BE2C (cell line): ENCODE data around the gene ITGA6.

Source experiments
- DNase-seq: peaks from one replicate; pipeline ENCODE4 v3.0.0-alpha.2; 2020
- H3K27me3 ChIP-seq: fragments of 250-450 bp; sonication (Bioruptor Pico); 2 replicates; pipeline ENCODE4 v1.5.1; 2020; ENCODE audit warnings: mild to moderate bottlenecking
- H3K36me3 ChIP-seq: fragments of 250-450 bp; sonication (Bioruptor Pico); 2 replicates; pipeline ENCODE4 v1.5.1; 2020; ENCODE audit warnings: mild to moderate bottlenecking
- H3K4me1 ChIP-seq: fragments of 250-450 bp; sonication (Bioruptor Pico); 2 replicates; pipeline ENCODE4 v1.5.1; 2020
- H3K4me3 ChIP-seq: 2 replicates; pipeline ENCODE4 v1.5.1; 2011; ENCODE audit warnings: low read depth, low read length
- H3K9me3 ChIP-seq: fragments of 250-450 bp; sonication (Bioruptor Pico); 2 replicates; pipeline ENCODE4 v1.5.1; 2020
- TF ChIP-seq, protein P1 (sequence below): IDR thresholded peaks from 2 replicates; pipeline ENCODE4 v1.5.1; 2012; ENCODE audit warnings: mild to moderate bottlenecking, low read depth, low read length

Gene ITGA6

DNA sequence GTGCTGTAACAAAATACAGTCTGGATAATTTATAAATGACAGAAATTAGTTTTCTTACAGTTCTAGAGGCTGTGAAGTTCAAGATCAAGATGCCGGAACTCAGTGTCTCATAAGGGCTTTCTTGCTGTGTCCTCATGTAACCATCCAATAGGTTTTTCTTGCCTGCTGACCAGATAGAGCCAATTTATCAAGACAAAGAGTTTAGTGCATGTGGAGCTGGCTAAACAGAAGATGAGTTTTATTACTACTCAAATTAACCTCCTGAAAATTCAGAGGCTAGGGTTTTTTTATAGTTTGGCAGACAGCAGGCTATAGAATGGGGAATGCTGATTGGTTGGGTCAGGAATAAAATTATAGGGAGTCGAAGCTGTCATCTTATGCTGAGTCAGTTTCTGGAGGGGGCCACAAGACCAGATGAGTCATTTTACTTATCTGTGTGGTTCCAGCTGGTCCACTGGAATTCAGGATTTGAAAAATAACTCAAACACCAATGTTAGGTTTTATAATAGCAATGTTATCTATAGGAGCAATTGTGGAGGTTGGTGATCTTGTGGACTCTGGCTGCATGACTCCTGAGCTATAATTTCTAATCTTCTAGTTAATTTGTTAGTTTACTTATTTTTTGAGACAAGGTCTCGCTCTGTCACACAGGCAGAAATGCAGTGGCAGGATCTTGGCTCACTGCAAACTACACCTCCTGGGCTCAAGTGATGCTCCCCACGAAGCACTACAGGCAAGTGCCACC, 125.3 kb downstream of the ITGA6 start:
- no peak for DNase-seq
- Histone ChIP-seq H3K27me3 (no peaks in the 10 kb centered on the region), H3K4me1 (no peaks in the 10 kb centered on the region), H3K9me3 (no peaks in the 10 kb centered on the region), H3K4me3 (no peak overlapping the region), H3K36me3 (no peaks in the 10 kb centered on the region)
- TF ChIP-seq, protein P1, sequence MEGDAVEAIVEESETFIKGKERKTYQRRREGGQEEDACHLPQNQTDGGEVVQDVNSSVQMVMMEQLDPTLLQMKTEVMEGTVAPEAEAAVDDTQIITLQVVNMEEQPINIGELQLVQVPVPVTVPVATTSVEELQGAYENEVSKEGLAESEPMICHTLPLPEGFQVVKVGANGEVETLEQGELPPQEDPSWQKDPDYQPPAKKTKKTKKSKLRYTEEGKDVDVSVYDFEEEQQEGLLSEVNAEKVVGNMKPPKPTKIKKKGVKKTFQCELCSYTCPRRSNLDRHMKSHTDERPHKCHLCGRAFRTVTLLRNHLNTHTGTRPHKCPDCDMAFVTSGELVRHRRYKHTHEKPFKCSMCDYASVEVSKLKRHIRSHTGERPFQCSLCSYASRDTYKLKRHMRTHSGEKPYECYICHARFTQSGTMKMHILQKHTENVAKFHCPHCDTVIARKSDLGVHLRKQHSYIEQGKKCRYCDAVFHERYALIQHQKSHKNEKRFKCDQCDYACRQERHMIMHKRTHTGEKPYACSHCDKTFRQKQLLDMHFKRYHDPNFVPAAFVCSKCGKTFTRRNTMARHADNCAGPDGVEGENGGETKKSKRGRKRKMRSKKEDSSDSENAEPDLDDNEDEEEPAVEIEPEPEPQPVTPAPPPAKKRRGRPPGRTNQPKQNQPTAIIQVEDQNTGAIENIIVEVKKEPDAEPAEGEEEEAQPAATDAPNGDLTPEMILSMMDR = no peak

DNA sequence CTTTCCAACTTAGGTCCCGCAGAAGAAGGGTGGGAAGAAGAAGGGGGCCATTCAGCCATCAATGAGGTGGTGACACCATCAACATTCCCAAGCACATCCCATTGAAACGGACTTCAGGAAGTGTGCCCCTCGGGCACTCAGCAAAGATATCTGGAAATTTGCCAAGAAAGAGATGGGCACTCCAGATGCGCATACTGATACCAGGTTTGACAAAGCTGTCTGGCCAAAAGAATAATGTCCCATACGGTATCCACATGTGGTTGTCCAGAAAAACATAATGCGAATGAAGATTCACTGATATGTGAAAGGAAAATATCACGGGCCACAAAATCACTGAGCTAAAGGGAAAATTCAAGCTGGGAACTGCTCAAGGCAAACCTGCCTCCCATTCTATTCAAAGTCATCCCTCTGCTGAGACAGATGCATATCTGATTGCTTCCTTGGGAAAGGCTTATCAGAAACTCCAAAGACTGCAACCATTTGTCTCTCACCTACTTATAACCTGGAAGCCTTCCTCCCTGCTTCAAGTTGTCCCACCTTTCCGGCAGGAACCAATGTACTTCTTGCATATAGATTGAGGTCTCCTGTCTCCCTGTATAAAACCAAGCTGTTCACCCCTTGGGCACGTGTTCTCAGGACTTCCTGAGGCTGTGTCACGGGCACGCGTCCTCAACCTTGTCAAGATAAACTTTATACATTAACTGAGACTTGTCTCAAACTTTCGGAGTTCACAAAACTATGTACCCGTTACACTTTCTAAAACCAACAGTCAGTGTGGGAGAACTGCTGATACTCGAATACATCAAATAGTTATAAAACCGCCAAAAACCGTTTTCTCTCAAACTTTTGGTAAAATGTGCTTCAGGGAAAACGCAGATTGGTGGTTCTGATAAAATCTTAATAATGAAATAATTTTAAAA, 127.2 kb downstream of the ITGA6 start:
- DNase-seq = no peak
- H3K4me1 ChIP-seq = no peaks in the 10 kb centered on the region

DNA sequence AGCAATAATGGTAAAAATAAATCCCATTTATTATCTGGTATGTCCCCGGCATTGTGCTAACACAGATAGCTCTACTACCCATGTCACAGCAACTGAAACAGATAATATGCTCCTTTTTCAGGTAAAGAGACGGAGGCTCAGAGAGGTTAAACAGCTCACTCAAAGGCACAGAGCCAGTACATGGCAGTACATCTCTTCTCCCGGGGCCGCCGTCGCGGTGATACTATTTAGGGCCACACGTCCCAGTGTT, 127.8 kb downstream of the ITGA6 start:
- TF ChIP-seq, protein P1 = no peak
- peak overlapping the region; percentile 78 for H3K4me3 ChIP-seq
- H3K9me3 ChIP-seq = no peaks in the 10 kb centered on the region
- no peaks in the 10 kb centered on the region for H3K4me1 ChIP-seq
- DNase-seq = no peak
- no peaks in the 10 kb centered on the region for H3K27me3 ChIP-seq
- H3K36me3 ChIP-seq = no peaks in the 10 kb centered on the region

More for the DNA sequence above, 127.2 kb downstream of the ITGA6 start:
- Histone ChIP-seq H3K4me3 (peak overlapping the region; percentile 78; the same call in 1 of the 2 replicates), H3K27me3 (no peaks in the 10 kb centered on the region), H3K9me3 (no peaks in the 10 kb centered on the region), H3K36me3 (no peaks in the 10 kb centered on the region)
- TF ChIP-seq, protein P1 = no peak
